AG04449 (cell line): ENCODE measurements around the gene GABBR2.

Experiments used
- CTCF ChIA-PET: fragments of 350-600 bp; formaldehyde crosslinking; extraction: SDS; loops from one replicate; lab custom pipeline; 2021; ENCODE audit warnings: antibody characterized with exemption; lab: Yijun Ruan, JAX
- POLR2A ChIA-PET: fragments of 400-600, 350-600 bp; formaldehyde crosslinking; extraction: SDS; loops from one replicate; lab custom pipeline; 2020; ENCODE audit warnings: antibody characterized with exemption, inconsistent platforms; lab: Yijun Ruan, JAX
- DNase-seq: peaks from one replicate; pipeline ENCODE4 v3.0.0-alpha.2; 2010; ENCODE audit warnings: low read depth, low spot score
- H3K4me3 ChIP-seq: 2 replicates; pipeline ENCODE4 v1.5.1; 2011; ENCODE audit warnings: low read depth, mild to moderate bottlenecking, control low read depth, low read length
- CTCF ChIP-seq: IDR thresholded peaks from one replicate; pipeline ENCODE4 v1.5.1; 2011; ENCODE audit warnings: mild to moderate bottlenecking, moderate library complexity, low read length, control low read depth, inconsistent platforms; ENCODE audit not compliant: insufficient read depth; ENCODE audit errors: missing control alignments

The GABBR2 gene

DNA sequence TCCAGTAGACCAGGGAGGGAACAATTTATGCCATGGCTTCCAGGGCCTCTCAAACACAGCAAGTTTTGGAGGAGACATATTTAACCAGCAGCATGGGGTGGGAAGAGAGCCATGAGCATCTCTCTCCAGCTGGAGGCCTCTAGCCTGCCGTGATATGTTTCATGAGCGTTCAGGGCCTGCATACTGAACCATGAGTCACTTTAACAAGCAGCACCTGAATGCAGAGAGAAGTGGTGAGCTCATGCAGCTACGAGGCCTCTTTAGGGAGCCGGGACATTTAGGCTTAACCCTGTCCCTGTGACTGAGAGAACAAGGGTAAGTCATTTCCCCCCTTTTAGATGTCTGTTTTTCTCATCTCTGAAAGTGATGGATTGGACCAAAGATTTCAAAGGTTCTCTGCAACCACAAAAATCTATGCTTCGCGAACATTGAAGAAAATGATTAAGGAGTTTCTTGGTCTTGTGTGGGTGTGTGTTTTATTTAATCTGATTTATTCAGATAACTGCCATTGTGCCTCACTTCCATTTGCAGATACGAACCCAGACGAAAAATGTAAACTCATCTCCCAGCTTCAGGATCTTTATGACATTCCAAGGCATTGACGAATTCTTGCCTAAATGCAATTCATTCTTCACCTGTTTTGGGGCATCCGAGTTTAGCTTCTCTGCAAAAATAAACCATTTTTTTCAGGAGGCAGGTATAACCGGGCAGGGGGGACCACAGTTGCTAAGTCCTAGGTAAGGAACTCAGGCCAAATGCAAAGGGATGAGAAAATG, 157.0 kb downstream of the GABBR2 start:
- ChIA-PET POLR2A (interaction anchor here (0.8 kb wide), 1 partner anchor 24 kb away, joined by 3 read pairs; no protein-coding TSS in a partner anchor), CTCF (interaction anchor here (1.5 to 1.7 kb wide), 3 partner anchors 10 to 224 kb away, joined by 3 to 6 read pairs (median 4); no protein-coding TSS in a partner anchor)
- peak; percentile 50 for DNase-seq

GRCh38 chr9:98550206-98550820, 158.4 kb downstream of the GABBR2 start:
- CTCF ChIA-PET: interaction anchor here (1.0 to 1.5 kb wide), 4 partner anchors 11 to 24 kb away, joined by 3 to 4 read pairs (median 3); no protein-coding TSS in a partner anchor
- POLR2A ChIA-PET: interaction anchor here (0.8 to 0.9 kb wide), 2 partner anchors 48 to 62 kb away, joined by 3 to 6 read pairs; no protein-coding TSS in a partner anchor
- no peak for DNase-seq
- TF ChIP-seq CTCF: no peak
- H3K4me3 ChIP-seq: no peak overlapping the region

More for the DNA sequence above, 157.0 kb downstream of the GABBR2 start:
- TF ChIP-seq CTCF: no peak
- H3K4me3 ChIP-seq: no peak overlapping the region

DNA sequence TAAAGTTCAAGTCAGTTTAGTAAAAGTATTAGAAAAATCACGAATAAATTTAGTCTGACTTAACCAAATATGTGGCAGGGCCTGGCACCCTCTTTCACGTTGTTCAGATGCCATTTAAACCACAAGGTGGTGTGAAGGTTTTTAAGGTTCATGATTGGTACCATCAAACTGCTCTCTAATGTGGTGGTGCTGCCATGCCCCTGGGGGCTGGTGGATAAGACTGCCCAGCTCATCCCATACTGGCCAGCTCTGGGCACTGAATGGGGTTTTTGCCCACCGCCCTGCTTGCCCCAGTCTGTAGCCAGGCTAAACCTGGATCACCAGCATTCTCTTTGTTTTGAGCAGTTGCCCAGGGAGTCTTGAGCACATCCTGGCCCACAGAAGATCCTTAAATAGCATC, 159.3 kb downstream of the GABBR2 start:
- ChIA-PET POLR2A (no interaction called here), CTCF (interaction anchor here (1.1 to 1.2 kb wide), 2 partner anchors 22 to 25 kb away, joined by 3 to 4 read pairs; no protein-coding TSS in a partner anchor)
- H3K4me3 ChIP-seq: no peak overlapping the region
- DNase-seq: no peak
- no peak for TF ChIP-seq CTCF

- no peak for DNase-seq
- no peak for TF ChIP-seq CTCF
- ChIA-PET POLR2A (no interaction called here), CTCF (no interaction called here)
- no peak overlapping the region for H3K4me3 ChIP-seq
These were observed 161.1 kb downstream of the GABBR2 start for GRCh38 chr9:98547606-98548005.

- TF ChIP-seq CTCF: no peak
- CTCF ChIA-PET: interaction anchor here (0.8 to 1.4 kb wide), 4 partner anchors 9 to 231 kb away, joined by 3 to 4 read pairs (median 3); no protein-coding TSS in a partner anchor
- H3K4me3 ChIP-seq: no peak overlapping the region
- DNase-seq: no peak
- POLR2A ChIA-PET: no interaction called here
These were observed 163.7 kb downstream of the GABBR2 start for GRCh38 chr9:98545021-98545420.
